GM19240 (cell line): ENCODE results near the gene KITLG.
"Not testable (repeated sequence)": the region's sequence is repeated elsewhere in the genome, so short reads cannot be mapped to it uniquely, and the experiment has no call there.

Source experiments
- DNase-seq: peaks from one replicate; pipeline ENCODE4 v3.0.0; 2011; ENCODE audit warnings: low spot score; ENCODE audit not compliant: insufficient read length

The KITLG gene

DNA sequence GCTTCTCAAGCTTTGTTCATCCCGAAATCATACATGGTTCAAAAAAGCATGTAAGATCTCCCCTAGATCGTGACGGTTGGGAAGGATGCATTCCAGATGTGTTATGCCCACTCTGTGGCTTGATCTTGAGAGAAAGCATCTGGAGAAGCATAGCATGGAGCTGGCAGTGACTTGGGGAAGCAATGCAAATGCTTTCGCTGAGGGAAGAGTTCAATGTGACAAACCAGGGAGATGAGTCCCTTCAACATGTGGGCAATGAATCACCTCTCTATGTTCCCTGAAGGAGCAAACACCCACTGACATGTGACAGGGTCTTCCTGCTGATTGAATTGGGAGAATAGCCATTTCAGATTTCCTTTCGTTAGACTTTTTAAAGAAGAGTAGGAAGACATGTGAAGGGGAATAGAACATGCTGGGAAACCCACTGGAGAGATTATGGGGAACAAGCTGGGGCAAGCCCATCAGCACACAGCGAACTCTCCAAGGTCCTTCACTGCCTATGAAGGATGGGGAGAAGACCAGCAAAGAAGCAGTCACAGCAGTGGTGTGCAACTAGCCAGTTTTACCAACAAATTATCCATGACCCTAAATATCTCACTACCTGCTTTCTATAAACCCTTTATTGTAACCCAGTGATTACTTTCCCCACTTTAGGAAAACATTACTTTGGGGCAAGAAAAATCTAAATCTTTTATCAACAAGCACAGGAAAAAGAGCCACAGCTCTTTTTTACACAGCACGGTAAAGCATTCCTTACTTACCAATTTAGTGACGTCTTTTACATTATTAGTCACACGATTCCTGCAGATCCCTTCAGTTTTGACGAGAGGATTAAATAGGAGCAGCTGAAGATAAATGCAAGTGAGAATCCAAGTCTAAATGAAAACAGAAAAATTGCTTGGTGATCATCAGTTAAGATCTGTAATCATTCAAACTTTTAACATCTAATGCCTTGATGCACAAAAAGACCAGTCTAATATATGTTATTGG is 35.0 kb downstream of the KITLG start:
- no peak for DNase-seq

DNA sequence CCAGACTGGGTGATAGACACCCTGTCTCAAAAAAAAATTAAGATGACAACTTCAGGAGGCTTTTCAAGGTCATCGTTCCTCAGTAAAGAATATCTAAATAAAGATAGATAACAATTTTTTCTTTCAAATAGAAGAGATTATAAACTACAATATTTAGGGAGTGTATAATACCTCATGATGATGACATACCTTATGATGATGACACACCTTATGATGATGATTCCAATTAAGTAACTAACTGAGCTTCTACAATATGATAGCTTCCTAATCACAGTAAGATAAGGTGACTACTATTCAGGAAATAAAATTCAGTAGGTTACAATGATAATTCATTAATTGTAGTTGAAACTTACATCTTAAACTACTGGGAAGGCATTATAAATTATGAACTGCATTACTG is 40.4 kb downstream of the KITLG start:
- no peak for DNase-seq

DNA sequence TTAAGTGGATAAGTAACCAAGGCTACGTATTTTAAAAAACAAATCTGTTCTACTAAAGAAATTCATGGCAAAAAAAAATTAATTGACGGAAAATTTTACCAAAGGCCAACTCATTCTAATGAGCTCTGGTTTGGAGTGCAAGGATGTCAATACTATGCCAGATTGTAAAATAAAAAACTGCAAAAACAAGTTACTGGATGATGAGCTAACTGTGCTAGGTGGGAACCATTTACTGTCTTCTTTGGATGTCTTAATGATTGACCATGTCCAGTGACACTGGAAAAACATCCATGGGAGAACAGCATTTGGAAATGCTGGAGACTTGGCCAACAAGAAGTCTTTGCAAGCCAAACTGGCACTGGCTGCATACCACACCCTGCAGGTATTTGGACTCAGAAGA is 41.6 kb downstream of the KITLG start:
- no peak for DNase-seq

DNA sequence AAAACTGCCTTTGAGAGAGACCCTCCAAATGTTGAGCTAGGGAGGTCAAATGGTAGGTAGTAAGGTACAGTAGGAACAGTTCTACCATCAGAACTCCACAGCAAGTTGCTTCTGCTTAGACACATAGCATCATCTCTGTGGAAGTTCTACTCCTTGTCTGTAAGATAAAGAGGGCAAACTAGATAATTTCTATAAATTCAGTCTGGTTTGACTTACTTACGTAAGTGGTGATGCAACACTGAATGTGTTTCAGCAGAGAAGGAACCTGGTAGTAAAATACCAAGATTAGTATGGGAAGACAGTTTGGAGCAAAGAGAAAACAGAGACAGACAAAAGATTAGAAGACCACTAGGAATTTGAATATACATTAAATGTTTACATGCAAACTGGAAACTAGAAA is 42.0 kb downstream of the KITLG start:
- no peak for DNase-seq

DNA sequence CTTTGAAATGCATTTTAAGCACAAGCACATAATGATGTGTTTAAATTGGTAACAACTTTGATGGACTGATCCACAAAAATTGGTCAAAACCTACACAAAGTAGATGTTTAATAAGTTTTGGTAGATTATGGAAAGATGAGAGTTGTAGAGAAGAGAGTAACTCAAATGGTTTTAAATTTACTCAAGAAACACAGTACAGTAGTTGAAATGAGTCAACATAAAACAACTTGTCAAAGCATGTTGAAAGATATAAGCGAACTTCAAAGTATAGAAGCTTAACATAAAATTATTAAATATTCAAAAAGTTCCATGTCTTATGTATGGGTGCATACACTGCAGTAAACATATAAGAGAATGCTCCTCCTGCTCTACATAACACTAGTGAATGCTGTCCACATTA is 49.4 kb downstream of the KITLG start:
- no peak for DNase-seq

DNA sequence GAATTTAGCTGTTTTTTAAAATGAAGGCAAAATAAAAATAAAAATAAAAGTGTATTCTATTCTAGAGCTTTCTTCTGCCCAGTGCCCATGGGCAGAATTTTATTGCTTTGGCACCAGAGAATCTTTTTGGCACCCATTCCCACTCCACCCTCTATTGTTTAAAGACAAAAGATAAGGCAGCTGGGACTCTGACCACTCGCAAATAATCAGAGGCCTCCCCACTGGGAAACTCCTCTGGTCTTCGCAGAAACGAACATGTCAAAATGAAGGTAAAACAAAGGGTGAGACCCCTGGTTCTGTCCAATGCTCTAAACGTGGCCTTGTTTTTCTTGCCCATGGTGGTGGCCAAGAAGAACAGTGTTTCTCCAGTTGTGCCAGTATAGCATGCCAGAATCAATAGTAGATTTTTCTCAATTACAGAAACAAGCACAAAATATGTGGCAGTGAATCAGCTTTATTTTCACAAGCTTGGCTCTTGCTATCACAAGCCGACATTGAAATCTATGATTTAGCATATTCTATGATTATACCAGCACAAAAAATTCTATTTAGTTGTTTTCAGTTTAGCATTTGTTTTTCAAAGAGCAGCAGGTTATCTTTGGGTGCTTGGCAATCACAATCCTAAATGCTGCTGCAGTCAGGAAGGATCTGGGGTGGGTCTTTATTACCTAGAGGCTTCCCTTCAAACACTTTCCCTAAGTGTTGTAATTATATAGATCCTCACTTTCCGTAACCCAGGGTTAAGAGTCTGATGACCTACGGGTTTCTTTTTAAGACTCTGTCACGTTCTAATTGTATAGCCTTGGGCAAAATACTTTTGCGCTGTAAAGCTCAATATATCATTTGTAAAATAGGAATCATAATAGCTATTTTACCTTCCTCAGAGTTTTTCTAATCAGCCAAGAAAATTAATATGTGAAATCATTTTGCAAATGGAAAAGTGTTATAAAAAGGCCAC is 50.5 kb downstream of the KITLG start:
- DNase-seq, result no peak

DNA sequence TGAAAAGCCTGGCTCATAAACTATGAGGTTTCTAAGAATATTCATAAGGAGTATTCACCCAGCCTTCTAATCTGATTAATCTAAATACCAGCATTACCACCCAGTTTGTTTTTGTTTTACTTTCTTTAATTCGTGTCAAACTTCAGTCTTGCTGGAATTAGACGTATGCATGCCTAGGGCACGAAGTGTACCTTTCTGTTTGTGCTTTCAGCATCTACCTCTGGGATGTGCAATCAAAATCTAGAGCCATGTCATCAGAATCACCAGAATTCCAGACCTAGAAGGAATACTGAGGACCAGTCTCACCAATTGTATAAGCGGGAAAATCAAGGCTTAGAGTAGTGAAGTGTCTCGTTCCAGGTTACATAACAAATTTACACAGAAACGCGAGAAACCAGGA is 57.3 kb downstream of the KITLG start:
- DNase-seq, result no peak

DNA sequence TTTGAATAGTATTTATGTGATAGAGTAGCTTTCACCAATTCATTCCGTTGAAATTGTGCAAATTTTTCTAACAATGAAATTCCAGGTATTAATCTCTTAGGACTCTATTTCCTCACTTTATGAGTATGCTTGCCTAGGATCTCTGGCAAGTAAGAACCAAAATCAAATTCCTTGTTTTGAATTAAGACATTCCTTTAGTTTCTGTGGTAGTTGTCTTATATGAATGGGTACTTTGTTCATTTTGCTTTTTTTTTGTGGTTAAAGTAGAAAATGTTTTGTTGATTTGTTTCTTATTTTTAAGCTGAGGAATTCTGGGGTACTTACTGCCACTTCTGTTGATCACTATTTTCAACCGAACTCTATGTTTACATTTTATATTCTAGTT is 59.8 kb downstream of the KITLG start:
- no peak for DNase-seq

DNA sequence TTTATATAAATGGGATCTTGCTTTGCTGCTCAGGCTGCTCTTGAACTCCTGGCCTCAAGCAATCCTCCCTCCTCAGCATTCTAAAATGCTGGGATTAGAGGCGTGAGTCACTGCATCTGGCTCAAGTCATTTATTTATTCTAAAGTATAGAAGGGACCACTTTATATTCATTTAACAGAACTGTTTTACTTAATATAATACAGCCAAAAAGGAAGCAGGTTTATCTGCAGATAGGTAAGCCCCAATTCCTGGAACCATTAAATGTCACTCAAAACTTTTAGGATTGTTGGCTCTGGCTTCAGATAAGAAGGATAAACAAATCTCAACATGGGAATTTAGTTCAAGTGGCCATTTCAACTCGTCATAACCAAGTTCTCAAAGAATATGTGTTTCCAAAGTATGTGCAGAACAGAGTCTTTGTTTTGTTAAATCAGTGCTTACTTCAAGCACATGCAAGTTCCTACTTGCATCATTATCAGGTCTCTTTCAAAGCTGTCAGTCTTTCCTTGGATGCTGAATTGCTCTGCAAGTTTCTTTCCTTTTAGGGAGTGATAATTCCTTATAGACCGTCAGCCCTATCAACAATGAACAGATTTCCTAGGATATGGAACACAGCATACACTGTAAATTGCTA is 60.4 kb downstream of the KITLG start:
- DNase-seq, result no peak

DNA sequence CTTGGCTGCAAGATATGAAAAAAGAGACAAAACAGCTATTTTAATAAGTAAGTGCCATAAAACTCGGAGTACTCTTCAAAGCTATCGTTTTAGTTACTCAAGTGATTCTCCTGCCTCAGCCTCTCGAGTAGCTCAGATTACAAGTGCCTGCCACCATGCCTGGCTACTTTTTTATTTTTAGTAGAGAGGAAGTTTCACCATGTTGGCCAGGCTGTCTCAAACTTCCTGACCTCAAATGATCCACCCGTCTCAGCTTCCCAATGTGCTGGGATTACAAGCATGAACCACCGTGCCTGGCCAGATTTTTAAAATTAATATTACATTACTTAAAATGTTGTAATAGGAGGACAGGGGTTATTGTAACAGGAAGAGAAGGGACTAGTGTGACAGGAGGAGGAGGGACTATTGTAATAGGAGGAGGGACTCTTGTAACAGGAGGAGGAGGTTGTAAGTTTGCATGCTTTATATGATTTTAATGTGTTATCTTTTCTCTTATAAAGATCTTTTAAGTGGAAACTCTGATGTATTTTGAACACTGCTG is 61.3 kb downstream of the KITLG start:
- DNase-seq, result no peak

DNA sequence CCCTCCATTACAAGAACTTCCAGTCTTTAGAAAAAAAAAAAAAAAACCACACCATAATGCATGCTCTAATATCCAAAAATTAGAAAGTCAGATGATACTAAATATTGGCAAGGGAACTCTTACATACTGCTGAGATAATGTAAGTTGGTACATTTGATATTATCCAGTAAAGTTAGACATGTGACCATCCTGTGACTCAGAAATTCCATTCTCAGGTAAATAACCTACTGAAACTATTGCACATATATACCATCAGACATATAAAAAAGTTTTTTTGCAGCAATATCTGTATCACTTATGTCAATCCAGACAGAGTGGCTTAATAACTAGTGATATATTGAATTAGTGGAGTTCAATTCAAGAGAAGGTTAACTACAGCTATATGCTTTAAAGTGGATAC is 63.5 kb downstream of the KITLG start:
- no peak for DNase-seq

DNA sequence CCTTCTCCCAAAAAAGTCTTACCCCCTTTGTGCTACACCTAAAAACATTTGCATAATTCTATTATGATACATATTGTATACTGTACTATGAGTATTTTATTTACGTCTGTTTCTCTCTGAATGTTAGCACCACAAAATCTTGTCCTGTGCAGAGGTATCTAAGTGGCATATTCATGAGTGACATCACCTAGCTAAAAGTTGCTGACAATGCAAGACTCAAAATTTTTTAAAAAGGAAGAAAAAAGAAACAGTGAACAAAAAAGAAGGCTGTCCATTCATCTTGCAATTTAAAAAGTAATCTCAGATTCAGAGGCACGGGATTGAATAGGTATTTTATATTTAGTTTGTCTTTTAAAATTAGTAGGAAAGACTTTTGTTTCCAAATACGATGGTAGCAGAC is 69.4 kb downstream of the KITLG start:
- DNase-seq, result no peak

DNA sequence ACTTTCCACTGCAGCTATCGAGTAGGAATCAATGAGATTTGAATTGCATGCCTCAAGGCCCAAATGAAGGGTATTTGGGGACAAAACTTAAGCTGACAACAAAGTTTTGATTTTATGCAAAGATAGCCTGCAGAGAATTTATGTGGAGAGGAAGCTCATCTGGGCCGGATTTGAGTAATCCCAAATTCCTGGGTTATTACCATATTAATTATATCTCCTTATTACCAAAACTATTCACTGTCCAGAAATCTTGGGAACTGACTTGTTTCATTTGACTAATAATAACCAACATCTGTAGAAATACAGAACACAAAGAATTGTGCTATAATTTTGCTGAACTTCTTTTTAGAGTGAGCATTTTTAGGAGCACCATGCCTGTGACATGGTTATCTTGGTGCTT is 70.4 kb downstream of the KITLG start:
- DNase-seq, result no peak

DNA sequence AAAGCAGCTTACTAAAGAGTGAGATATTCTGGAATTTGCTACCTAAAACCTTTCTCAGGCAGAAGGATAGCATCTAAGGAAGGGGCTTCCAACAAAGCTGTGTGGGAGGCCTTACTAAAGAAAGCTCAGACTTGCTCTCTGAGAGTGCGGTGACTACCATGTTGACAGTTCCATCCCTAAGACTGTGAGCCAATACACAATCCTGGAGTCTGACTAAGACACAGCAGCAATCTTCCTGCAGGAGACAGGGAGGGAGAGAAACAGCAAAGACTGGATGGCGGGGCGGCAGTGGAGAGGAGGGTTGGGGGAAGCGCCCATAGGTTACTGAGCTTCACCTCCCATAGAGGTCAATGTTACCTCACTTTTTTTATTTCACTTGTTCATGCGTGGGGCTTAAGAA is 70.9 kb downstream of the KITLG start:
- no peak for DNase-seq

DNA sequence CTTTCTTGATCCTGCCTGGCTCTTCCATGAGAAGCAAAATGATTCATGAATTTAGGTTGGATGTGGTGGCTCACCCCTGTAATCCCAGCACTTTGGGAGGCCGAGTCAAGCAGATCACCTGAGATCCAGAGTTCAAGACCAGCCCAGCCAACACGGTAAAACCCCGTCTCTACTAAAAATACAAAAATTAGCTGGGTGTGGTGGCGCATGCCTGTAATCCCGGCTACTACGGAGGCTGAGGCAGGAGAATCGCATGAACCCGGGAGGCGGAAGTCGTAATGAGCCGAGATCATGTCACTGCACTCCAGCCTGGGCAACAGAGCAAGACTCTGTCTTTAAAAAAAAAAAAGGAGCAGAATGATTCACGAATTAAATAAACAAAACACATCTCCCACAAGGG is 72.4 kb downstream of the KITLG start:
- not testable (repeated sequence) for DNase-seq

DNA sequence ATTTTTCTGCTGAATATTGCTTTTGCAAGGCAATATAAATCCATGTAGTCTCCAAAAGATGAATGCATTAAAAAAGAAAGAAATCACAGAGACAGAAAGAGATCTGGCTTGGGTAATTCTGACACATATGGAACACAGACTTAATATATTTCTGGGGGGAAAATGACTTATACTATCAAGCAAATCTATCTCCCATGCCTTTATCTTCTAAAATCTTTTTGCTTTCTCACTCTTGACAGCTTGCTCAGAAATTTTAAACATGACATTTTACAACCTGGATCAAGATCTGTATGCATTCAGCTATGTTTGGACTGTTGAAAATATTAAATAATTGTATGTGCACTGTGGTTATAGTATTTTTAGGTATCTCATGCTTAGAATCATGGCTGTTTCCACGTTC is 73.0 kb downstream of the KITLG start:
- no peak for DNase-seq

DNA sequence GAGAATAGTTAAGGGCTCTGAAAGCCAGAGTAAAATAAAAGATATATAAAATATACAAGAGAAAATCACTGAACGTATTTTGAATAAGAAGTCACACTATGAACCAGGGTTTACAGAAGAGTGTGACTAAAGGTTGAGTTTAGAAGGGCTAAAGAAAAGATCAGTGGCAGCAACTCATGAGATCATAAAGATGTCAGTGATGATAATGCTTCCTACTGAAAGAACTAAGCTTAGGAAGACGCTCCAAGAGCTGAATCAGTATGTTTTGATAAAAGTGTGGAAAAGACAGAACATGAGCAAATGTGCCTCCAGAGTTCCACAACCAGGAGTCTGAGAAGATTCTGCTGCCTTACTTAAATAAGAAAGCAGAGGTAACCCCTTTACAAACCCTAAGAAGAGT is 74.6 kb downstream of the KITLG start:
- no peak for DNase-seq

DNA sequence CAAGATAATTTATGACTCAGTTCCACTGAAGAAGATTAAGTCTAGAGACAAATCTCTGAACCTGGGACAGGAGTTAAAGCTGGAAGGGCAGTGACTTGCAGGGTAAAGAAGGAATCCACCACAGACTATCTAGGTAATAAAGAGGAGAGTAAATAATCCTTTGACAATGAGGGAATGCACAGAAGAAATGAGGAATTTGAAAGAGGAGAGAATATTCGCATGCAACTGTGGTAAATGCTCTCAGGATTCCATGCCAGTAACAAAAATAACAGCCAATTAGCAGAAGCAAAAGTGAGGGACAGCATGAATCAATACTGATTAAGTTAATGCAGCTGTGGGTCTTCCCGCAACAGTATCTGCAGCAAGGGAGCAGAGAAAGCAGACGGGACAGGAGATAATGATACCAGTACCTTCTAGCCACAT is 77.0 kb downstream of the KITLG start:
- no peak for DNase-seq

DNA sequence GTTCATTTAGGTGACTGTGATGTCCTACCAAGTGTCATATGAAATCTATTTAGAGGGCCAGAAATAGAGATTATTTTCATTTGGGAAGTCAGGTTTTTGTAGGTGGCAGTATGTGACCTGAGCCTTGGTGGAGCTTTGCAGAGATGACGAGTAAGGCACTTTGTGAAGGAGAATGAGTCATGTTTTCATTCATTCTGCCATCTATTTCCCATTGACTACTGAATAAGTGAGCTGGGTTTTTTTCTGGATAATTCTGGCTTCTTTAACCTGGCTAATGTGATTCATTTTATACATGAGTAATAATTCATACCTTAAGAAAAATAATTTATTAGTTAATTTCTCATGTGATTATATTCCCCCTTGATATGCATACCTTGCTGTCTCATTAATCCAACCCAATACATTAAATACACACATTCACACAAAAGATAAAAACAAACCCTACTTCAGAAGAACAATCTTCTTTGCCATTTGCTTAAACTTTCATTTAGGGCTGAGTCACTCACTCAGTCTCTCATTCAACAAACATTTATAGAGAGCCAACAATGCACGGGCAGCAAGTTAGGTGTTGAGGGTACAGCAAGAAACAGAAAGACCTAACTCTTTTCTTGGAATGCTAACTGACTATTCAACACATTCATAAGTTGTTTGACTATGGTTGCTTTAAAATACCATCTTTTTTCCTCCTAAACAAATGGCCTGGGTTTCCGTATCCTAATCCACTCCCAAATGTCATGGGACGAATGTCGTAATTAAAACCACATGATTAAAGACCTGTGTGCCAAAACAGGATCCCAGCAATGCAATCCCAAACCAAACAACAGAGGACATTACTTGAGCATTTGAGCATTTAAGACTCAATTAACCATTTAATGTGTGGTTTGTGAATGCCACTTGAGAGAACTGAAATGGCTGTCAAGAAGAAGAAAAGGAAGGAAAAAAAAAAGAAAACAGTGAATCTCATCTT is 78.0 kb downstream of the KITLG start:
- no peak for DNase-seq

DNA sequence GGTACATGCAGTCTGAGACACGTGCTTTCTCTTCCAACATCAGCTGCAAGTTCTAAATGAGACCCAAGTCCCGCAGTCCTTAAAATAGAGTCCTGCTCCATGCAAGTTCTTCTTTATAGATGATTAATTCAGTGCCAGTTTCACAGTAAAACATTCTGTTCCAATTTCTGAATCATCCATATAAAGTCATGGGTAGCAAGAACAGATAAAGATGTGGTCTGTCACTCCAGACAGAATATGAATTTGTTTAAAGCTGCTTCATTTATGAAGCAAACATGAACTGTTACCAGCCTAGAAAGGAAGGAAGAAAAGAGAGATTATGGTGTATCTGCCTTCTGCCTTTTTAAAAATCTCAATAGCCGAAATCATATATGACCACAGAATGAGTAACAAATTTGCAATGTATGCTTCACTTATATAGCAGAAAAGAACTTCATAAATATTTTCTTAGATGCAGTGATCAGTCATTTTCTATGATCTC is 83.3 kb downstream of the KITLG start:
- DNase-seq, result no peak
